Measurements from ENCODE around the gene AGBL2.

DNA sequence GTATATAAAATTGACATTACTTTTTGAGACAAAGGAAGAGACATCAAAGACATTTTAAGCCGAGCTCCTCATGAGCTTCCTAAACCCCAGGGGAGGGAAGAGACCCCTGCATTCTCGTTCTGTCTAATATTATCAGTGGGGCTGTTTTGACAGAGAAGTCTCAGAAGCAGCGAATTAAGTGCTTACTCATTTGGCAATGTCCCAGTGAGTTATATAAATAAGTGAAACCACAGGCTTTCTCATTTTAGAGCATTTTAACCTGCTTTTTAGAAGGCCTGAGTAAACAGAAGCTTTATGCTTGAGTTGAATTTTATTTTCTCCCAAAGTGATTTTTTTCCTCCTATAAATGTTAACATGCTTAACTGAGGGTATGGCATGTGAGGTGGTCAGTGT is 97.8 kb downstream of the AGBL2 start:
- TF ChIP-seq, protein P1, sequence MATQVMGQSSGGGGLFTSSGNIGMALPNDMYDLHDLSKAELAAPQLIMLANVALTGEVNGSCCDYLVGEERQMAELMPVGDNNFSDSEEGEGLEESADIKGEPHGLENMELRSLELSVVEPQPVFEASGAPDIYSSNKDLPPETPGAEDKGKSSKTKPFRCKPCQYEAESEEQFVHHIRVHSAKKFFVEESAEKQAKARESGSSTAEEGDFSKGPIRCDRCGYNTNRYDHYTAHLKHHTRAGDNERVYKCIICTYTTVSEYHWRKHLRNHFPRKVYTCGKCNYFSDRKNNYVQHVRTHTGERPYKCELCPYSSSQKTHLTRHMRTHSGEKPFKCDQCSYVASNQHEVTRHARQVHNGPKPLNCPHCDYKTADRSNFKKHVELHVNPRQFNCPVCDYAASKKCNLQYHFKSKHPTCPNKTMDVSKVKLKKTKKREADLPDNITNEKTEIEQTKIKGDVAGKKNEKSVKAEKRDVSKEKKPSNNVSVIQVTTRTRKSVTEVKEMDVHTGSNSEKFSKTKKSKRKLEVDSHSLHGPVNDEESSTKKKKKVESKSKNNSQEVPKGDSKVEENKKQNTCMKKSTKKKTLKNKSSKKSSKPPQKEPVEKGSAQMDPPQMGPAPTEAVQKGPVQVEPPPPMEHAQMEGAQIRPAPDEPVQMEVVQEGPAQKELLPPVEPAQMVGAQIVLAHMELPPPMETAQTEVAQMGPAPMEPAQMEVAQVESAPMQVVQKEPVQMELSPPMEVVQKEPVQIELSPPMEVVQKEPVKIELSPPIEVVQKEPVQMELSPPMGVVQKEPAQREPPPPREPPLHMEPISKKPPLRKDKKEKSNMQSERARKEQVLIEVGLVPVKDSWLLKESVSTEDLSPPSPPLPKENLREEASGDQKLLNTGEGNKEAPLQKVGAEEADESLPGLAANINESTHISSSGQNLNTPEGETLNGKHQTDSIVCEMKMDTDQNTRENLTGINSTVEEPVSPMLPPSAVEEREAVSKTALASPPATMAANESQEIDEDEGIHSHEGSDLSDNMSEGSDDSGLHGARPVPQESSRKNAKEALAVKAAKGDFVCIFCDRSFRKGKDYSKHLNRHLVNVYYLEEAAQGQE (IDR thresholded peaks at IDR 0.05; ENCODE audit: insufficient read depth in 1 of 2, low read depth in 2 of 2, low read length in 2 of 2) = no peak
- TF ChIP-seq POLR2AphosphoS5 (IDR thresholded peaks at IDR 0.05; ENCODE audit: low read depth, low read length) = no peak
- TF ChIP-seq SIN3A (IDR thresholded peaks at IDR 0.05; ENCODE audit: borderline replicate concordance, insufficient read depth, low read length) = no peak

Data from PFSK-1 (cell line).